Bronchial epithelial cell (primary cell): Measurements from ENCODE around the gene EMILIN2. TPM values are rescaled to one million over a fixed set of nuclear protein-coding genes. Genes with fewer than 3 reads are reported as not detected.

Experiments used
- DNase-seq: peaks from one replicate; pipeline ENCODE4 v3.0.0-alpha.2; 2010; ENCODE audit warnings: low read depth
- FAIRE-seq: peaks from 2 replicates; lab custom pipeline; 2011; peaks lifted over from hg19 to GRCh38; lab: Jason Lieb, UNC
- H3K27me3 ChIP-seq: 2 replicates; pipeline ENCODE4 v1.5.1; 2011; ENCODE audit warnings: low read length; ENCODE audit not compliant: control insufficient read depth, insufficient read depth
- H3K36me3 ChIP-seq: 2 replicates; pipeline ENCODE4 v1.5.1; 2011; ENCODE audit warnings: low read length; ENCODE audit not compliant: control insufficient read depth, insufficient read depth
- H3K4me3 ChIP-seq: 2 replicates; pipeline ENCODE4 v1.5.1; 2011; ENCODE audit warnings: mild to moderate bottlenecking, low read depth, low read length, control low read depth
- CTCF ChIP-seq: IDR thresholded peaks from 2 replicates; pipeline ENCODE4 v1.5.1; 2011; ENCODE audit warnings: mild to moderate bottlenecking, moderate library complexity, low read length, control low read depth, inconsistent platforms; ENCODE audit not compliant: insufficient read depth, severe bottlenecking
- total RNA-seq: library from RNA; depleted of rRNA; stranded (reverse); fragments of >200 nt; gene quantifications from 2 replicates; pipeline ENCODE4 v1.2.1, GENCODE V29; 2014

EMILIN2 gene
- total RNA-seq, 1 donor from 2014 or later, result 1.3 TPM

DNA sequence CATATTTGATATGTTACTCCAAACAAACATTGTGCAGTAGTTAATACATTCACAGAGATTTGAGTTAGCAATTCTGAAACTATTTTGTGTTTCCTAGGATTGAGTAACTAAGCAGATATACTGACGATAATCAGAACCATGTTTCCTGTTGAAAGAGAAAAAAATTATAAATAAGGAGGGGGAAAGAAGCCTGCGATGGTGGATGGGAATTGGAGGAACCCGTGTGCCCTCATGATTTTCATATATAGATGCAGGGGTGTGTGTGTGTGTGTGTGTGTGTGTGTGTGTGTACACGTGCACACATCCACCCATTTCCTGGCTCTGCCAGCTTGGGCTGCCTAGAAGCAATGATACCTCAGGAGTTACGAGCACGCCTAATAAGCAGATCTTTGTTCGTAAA lies 109.2 kb downstream of the EMILIN2 start:
- FAIRE-seq, result no peak

DNA sequence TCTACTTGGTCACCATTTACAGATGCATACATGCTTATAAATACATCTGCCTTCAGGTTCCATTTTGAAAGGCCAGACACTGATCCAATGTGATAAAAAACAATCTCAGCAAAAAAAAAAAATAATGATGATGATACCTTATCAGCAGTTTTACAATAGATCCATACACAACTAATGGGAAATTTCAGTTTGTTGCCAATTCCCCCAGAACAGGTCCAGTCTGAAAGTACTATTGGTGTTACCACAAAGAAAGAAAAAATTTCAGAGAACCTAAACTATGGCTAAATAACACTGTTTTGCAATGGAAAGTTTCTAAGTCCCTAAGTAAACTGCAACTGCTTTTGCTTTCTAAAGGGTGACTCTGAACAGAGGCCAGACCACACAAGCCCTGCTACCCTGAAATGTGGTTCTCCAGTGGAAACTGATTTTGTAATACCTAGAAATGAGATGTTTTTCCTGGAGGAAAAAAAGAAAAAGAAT lies 112.1 kb downstream of the EMILIN2 start:
- TF ChIP-seq CTCF, result no peak
- DNase-seq, result no peak
- Histone ChIP-seq H3K4me3 (no peak overlapping the region), H3K27me3 (no peaks in the 10 kb centered on the region), H3K36me3 (no peaks in the 10 kb centered on the region)
- FAIRE-seq, result no peak

More for the DNA sequence above, 109.2 kb downstream of the EMILIN2 start:
- Histone ChIP-seq H3K4me3 (no peak overlapping the region), H3K36me3 (no peaks in the 10 kb centered on the region), H3K27me3 (no peaks in the 10 kb centered on the region)
- no peak for TF ChIP-seq CTCF
- DNase-seq, result no peak

- no peaks in the 10 kb centered on the region for H3K36me3 ChIP-seq
- TF ChIP-seq CTCF, result no peak
- H3K4me3 ChIP-seq, result no peak overlapping the region
- DNase-seq, result no peak
- H3K27me3 ChIP-seq, result no peaks in the 10 kb centered on the region
- no peak for FAIRE-seq
These were observed 112.5 kb downstream of the EMILIN2 start for GRCh38 chr18:2959341-2959740.

DNA sequence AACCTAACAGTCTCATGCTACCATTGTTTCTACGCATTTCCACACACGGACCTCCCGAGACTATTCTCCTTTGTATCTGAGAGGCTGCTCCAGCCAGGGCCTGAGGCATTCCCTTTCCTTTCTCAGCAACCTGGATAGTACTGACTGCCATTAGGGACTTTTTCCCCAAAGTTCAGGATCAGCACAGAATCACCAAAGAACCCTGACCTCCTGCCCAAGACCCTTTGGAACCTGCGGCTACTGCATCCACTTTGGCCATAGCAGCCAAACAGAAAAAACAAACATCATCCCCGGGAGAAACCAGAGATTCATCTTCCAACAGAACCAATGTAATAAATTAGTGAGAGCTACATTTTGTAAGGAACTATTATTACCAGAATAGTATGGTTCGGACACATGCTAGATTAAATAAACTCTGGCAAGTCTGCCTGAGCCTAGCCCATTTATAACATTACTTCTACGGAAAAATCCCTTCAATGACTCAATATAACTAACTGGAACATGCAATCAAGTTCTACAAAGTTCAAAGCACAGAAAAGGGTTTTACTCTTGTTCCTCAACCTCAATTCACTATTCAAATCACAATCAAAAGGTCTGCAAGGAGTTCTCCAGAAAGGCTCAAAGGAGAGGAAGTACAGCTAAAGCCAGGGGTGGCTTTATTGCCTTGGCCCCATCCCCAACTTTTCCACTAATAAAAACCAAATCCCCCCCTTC lies 114.3 kb downstream of the EMILIN2 start:
- no peak overlapping the region for H3K4me3 ChIP-seq
- no peak for TF ChIP-seq CTCF
- no peaks in the 10 kb centered on the region for H3K36me3 ChIP-seq
- FAIRE-seq (no peak), DNase-seq (no peak)
- no peaks in the 10 kb centered on the region for H3K27me3 ChIP-seq

- TF ChIP-seq CTCF, result no peak
- DNase-seq (no peak), FAIRE-seq (no peak)
- Histone ChIP-seq H3K27me3 (no peaks in the 10 kb centered on the region), H3K4me3 (no peak overlapping the region), H3K36me3 (no peaks in the 10 kb centered on the region)
These were observed 115.0 kb downstream of the EMILIN2 start for GRCh38 chr18:2961821-2962220.

GRCh38 chr18:2963048-2963447 lies 116.2 kb downstream of the EMILIN2 start:
- Histone ChIP-seq H3K36me3 (no peaks in the 10 kb centered on the region), H3K27me3 (no peaks in the 10 kb centered on the region), H3K4me3 (no peak overlapping the region)
- no peak for FAIRE-seq
- TF ChIP-seq CTCF, result no peak
- DNase-seq, result no peak
